Hematopoietic multipotent progenitor cell treated with erythropoietin and hydrocortisone succinate and interleukin-3 and kit ligand, for 6 days (in vitro differentiated cells): ENCODE data around the gene DCTN1.
"Not testable (repeated sequence)": the region's sequence is repeated elsewhere in the genome, so short reads cannot be mapped to it uniquely, and the experiment has no call there.

Source experiments
- DNase-seq: peaks from one replicate; pipeline ENCODE4 v3.0.0-alpha.2; 2015

Gene DCTN1

GRCh38 chr2:74368499-74368898 is 11.6 kb downstream of the DCTN1 start:
- DNase-seq: no peak

- no peak for DNase-seq
Observed at GRCh38 chr2:74367789-74368188, 12.3 kb downstream of the DCTN1 start.

GRCh38 chr2:74366036-74366435 is 14.1 kb downstream of the DCTN1 start:
- no peak for DNase-seq

GRCh38 chr2:74364533-74365505 is 15.3 kb downstream of the DCTN1 start:
- DNase-seq: no peak

- no peak for DNase-seq
Observed at GRCh38 chr2:74361327-74361726, 18.8 kb downstream of the DCTN1 start.

- DNase-seq: no peak
Observed at GRCh38 chr2:74357627-74358026, 22.5 kb downstream of the DCTN1 start.

GRCh38 chr2:74349889-74350288 is 30.2 kb downstream of the DCTN1 start:
- DNase-seq: no peak

GRCh38 chr2:74347742-74348141 is 32.4 kb downstream of the DCTN1 start:
- no peak for DNase-seq

- DNase-seq: no peak
Observed at GRCh38 chr2:74347303-74347702, 32.8 kb downstream of the DCTN1 start.

GRCh38 chr2:74345272-74345943 is 34.7 kb downstream of the DCTN1 start:
- no peak for DNase-seq

GRCh38 chr2:74343316-74343715 is 36.8 kb downstream of the DCTN1 start, which contains the start of gene SLC4A5:
Gene SLC4A5 (minus strand): TSS chr2:74343416. CDS start chr2:74315023, 28,393 bp downstream.
- DNase-seq: no peak

GRCh38 chr2:74336227-74336626 is 43.9 kb downstream of the DCTN1 start:
- not testable (repeated sequence) for DNase-seq

- peak; percentile 79 for DNase-seq
Observed at GRCh38 chr2:74334931-74335333, 45.2 kb downstream of the DCTN1 start.

- peak; percentile 8 for DNase-seq
Observed at GRCh38 chr2:74333896-74334586, 46.1 kb downstream of the DCTN1 start.

GRCh38 chr2:74333175-74333574 is 46.9 kb downstream of the DCTN1 start:
- peak; percentile 62 for DNase-seq

GRCh38 chr2:74332550-74333174 is 47.4 kb downstream of the DCTN1 start:
- no peak for DNase-seq

- peak; percentile 26 for DNase-seq
Observed at GRCh38 chr2:74328573-74328972, 51.5 kb downstream of the DCTN1 start.

GRCh38 chr2:74328074-74328473 is 52.0 kb downstream of the DCTN1 start:
- DNase-seq: no peak

GRCh38 chr2:74327627-74328026 is 52.5 kb downstream of the DCTN1 start:
- DNase-seq: no peak

- no peak for DNase-seq
Observed at GRCh38 chr2:74327199-74327598, 52.9 kb downstream of the DCTN1 start.

GRCh38 chr2:74325815-74326214 is 54.3 kb downstream of the DCTN1 start:
- no peak for DNase-seq

GRCh38 chr2:74321737-74322136 is 58.4 kb downstream of the DCTN1 start:
- no peak for DNase-seq

GRCh38 chr2:74317701-74318100 is 62.4 kb downstream of the DCTN1 start:
- DNase-seq: no peak
